Lung (tissue), 12 donors: ENCODE results near the gene ZSWIM4. TPM values are rescaled to one million over a fixed set of nuclear protein-coding genes. Genes with fewer than 3 reads are reported as not detected.

Experiments used
- ATAC-seq: fragments of 200-7000 bp; cut with Tn5 transposase; one replicate; pipeline ENCODE4 v1.9.1; 2020; ENCODE audit warnings: moderate number of reproducible peaks; ENCODE audit not compliant: insufficient read depth, low FRiP score
- DNase-seq, 3 donors: peaks; one replicate each; pipeline ENCODE4 v3.0.0-alpha.2; 2013 to 2017
- H3K27ac ChIP-seq, 2 donors: one replicate each; pipeline ENCODE4 v1.5.1; 2013; ENCODE audit warnings: mild to moderate bottlenecking in 2 of 2, moderate library complexity in 2 of 2, control low read depth in 1 of 2, inconsistent platforms in 1 of 2, low read depth in 1 of 2, low read length in 1 of 2
- H3K27me3 ChIP-seq, 3 donors: one replicate each; pipeline ENCODE4 v1.5.1; 2013; ENCODE audit warnings: low read length in 2 of 3; ENCODE audit not compliant: control insufficient read depth in 3 of 3, insufficient read depth in 3 of 3
- H3K36me3 ChIP-seq, 4 donors: one replicate each; pipeline ENCODE4 v1.5.1; 2013; ENCODE audit warnings: low read length in 4 of 4, mild to moderate bottlenecking in 1 of 4, moderate library complexity in 1 of 4; ENCODE audit not compliant: control insufficient read depth in 4 of 4, insufficient read depth in 4 of 4
- H3K4me1 ChIP-seq, 5 donors: one replicate each; pipeline ENCODE4 v1.5.1; 2013; ENCODE audit warnings: low read length in 5 of 5, mild to moderate bottlenecking in 2 of 5, moderate library complexity in 1 of 5; ENCODE audit not compliant: control insufficient read depth in 5 of 5, insufficient read depth in 5 of 5
- H3K4me3 ChIP-seq: one replicate; pipeline ENCODE4 v1.5.1; 2013; ENCODE audit warnings: mild to moderate bottlenecking, control low read depth, moderate library complexity
- H3K9ac ChIP-seq, 2 donors: one replicate each; pipeline ENCODE4 v1.5.1; 2013; ENCODE audit warnings: low read length in 2 of 2, control low read depth in 1 of 2; ENCODE audit not compliant: insufficient read depth in 1 of 2
- H3K9me3 ChIP-seq, 4 donors: one replicate each; pipeline ENCODE4 v1.5.1; 2013; ENCODE audit warnings: low read length in 3 of 4, mild to moderate bottlenecking in 1 of 4, moderate library complexity in 1 of 4; ENCODE audit not compliant: control insufficient read depth in 4 of 4, insufficient read depth in 3 of 4
- WGBS, 2 donors: extraction: QIAGEN DNeasy Blood & Tissue Kit; methylation state at CpG; one replicate each; pipeline ENCODE4 v1.1.7; 2013; 5-methylcytosine and 5-hydroxymethylcytosine counted together
- polyA plus RNA-seq, 2 donors: library from polyadenylated mRNA; stranded (reverse); fragments of 200-250 nt; gene quantifications; one replicate each; pipeline ENCODE4 v1.2.1, GENCODE V29; 2013
- total RNA-seq, 2 donors: library from RNA; depleted of rRNA in 1 of 2; stranded (reverse); fragments of >200 nt in 1 of 2; gene quantifications; one replicate each; pipeline ENCODE4 v1.2.1, GENCODE V29; 2014 to 2021
- TF ChIP-seq, protein P1 (sequence below): IDR thresholded peaks from 2 replicates; pipeline ENCODE4 v1.5.1; 2012; ENCODE audit warnings: mild to moderate bottlenecking; ENCODE audit errors: control extremely low read depth, extremely low read depth
- donor health status: control.
- donor health status: control.
- donor health status: Bipolar disorder and iron deficiency.
- donor health status: healthy.
- donor health status: DM: yes; HTN: yes; CAD: no.

The ZSWIM4 gene
- total and polyA plus RNA-seq, 4 donors = 3.7 to 10.5 (median 8.8) TPM

- TF ChIP-seq, protein P1, sequence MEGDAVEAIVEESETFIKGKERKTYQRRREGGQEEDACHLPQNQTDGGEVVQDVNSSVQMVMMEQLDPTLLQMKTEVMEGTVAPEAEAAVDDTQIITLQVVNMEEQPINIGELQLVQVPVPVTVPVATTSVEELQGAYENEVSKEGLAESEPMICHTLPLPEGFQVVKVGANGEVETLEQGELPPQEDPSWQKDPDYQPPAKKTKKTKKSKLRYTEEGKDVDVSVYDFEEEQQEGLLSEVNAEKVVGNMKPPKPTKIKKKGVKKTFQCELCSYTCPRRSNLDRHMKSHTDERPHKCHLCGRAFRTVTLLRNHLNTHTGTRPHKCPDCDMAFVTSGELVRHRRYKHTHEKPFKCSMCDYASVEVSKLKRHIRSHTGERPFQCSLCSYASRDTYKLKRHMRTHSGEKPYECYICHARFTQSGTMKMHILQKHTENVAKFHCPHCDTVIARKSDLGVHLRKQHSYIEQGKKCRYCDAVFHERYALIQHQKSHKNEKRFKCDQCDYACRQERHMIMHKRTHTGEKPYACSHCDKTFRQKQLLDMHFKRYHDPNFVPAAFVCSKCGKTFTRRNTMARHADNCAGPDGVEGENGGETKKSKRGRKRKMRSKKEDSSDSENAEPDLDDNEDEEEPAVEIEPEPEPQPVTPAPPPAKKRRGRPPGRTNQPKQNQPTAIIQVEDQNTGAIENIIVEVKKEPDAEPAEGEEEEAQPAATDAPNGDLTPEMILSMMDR = no peak
- peaks cover 0 to 2% (median 0%) of the 10 kb centered on the region in 4 donors for H3K9me3 ChIP-seq
- no peaks in the 10 kb centered on the region for H3K27me3 ChIP-seq
- no peak for DNase-seq
- WGBS, 2 donors = 97% methylated on average over 24 of the region's 24 CpGs
- no peaks in the 10 kb centered on the region for H3K4me1 ChIP-seq
- no peak overlapping the region for H3K4me3 ChIP-seq
- ATAC-seq = no peak
- no peak overlapping the region for H3K27ac ChIP-seq
- no peak overlapping the region for H3K9ac ChIP-seq
- H3K36me3 ChIP-seq = peaks cover 31 to 73% (median 42%) of the 10 kb centered on the region in 4 donors
Observed at GRCh38 chr19:13758795-13759194, 36.4 kb upstream of the ZSWIM4 start.

- H3K36me3 ChIP-seq = peaks cover 14 to 52% (median 25%) of the 10 kb centered on the region in 4 donors
- DNase-seq = no peak
- WGBS, 2 donors = 98% methylated on average over 8 of the region's 8 CpGs
Observed at GRCh38 chr19:13761423-13761822, 33.8 kb upstream of the ZSWIM4 start.

GRCh38 chr19:13762635-13763235, 32.5 kb upstream of the ZSWIM4 start:
- ATAC-seq = no peak
- Histone ChIP-seq H3K27me3 (no peaks in the 10 kb centered on the region), H3K36me3 (peaks cover 13 to 41% (median 23%) of the 10 kb centered on the region in 4 donors), H3K27ac (no peak overlapping the region), H3K9ac (no peak overlapping the region), H3K4me1 (peaks cover 0 to 8% (median 0%) of the 10 kb centered on the region in 5 donors), H3K4me3 (no peak overlapping the region), H3K9me3 (peaks cover 0 to 2% (median 0%) of the 10 kb centered on the region in 4 donors)
- WGBS, 2 donors = 91 to 96% methylated on average over 40 to 42 of the region's 42 CpGs
- no peak for DNase-seq
- TF ChIP-seq, protein P1 = no peak

More at GRCh38 chr19:13761423-13761822, 33.8 kb upstream of the ZSWIM4 start:
- TF ChIP-seq, protein P1 = no peak
- Histone ChIP-seq H3K9ac (no peak overlapping the region), H3K27ac (no peak overlapping the region), H3K27me3 (no peaks in the 10 kb centered on the region), H3K9me3 (peaks cover 0 to 2% (median 0%) of the 10 kb centered on the region in 4 donors), H3K4me3 (no peak overlapping the region), H3K4me1 (peaks cover 0 to 8% (median 0%) of the 10 kb centered on the region in 5 donors)
- ATAC-seq = no peak
